GM23248 (cell line): ENCODE results near the gene OR5D18.

Experiments used
- EZH2 ChIP-seq: fragments of 200-600 bp; sonication (generic); IDR thresholded peaks from 2 replicates; pipeline ENCODE4 v1.6.1; 2018; ENCODE audit warnings: antibody characterized with exemption, mild to moderate bottlenecking; ENCODE audit not compliant: insufficient read depth, poor library complexity, severe bottlenecking
- EZH2phosphoT487 ChIP-seq: fragments of 200-600 bp; sonication (generic); IDR thresholded peaks from 2 replicates; pipeline ENCODE4 v1.6.1; 2018; ENCODE audit warnings: antibody characterized with exemption, moderate library complexity, mild to moderate bottlenecking, low read depth; ENCODE audit not compliant: insufficient read depth

GRCh38 chr11:55852141-55852540 is 32.7 kb downstream of the OR5D18 start:
- TF ChIP-seq EZH2 (no peak), EZH2phosphoT487 (no peak)
